DOHH2 (cell line): Measurements from ENCODE around the gene DYNC1I1.

Experiments
- H3F3A ChIP-seq: fragments of 200-600 bp; sonication (generic), shearing (Covaris generic); 2 replicates; pipeline ENCODE4 v1.6.0; 2016; ENCODE audit warnings: antibody characterized with exemption, mild to moderate bottlenecking; ENCODE audit not compliant: control insufficient read depth, insufficient read depth
- H3K27ac ChIP-seq: fragments of 200-600 bp; sonication (generic); 2 replicates; pipeline ENCODE4 v1.5.1; 2014; ENCODE audit warnings: low read depth, mild to moderate bottlenecking, low read length, moderate library complexity
- H3K27me3 ChIP-seq: fragments of 200-600 bp; sonication (generic); 2 replicates; pipeline ENCODE4 v1.6.1; 2014; ENCODE audit warnings: mild to moderate bottlenecking, low read length, mixed read lengths; ENCODE audit not compliant: control insufficient read depth
- H3K36me3 ChIP-seq: fragments of 200-600 bp; sonication (generic); 2 replicates; pipeline ENCODE4 v1.6.1; 2014; ENCODE audit warnings: mild to moderate bottlenecking, low read length, moderate library complexity, mixed read lengths; ENCODE audit not compliant: control insufficient read depth
- H3K4me1 ChIP-seq: fragments of 200-600 bp; sonication (generic); 2 replicates; pipeline ENCODE4 v1.6.1; 2014; ENCODE audit warnings: mild to moderate bottlenecking, low read length, mixed read lengths; ENCODE audit not compliant: control insufficient read depth
- H3K4me2 ChIP-seq: fragments of 200-600 bp; sonication (generic); 2 replicates; pipeline ENCODE4 v1.6.0; 2014; ENCODE audit warnings: mild to moderate bottlenecking, low read length, moderate library complexity
- H3K4me3 ChIP-seq: fragments of 200-600 bp; sonication (generic); 2 replicates; pipeline ENCODE4 v1.5.1; 2014; ENCODE audit warnings: mild to moderate bottlenecking, low read length, mixed read lengths
- H3K79me2 ChIP-seq: fragments of 200-600 bp; sonication (generic); 2 replicates; pipeline ENCODE4 v1.6.1; 2014; ENCODE audit warnings: mild to moderate bottlenecking, low read length, mixed read lengths; ENCODE audit not compliant: control insufficient read depth
- H3K9me2 ChIP-seq: fragments of 200-600 bp; sonication (generic); replicated peaks from 2 replicates; pipeline ENCODE4 v1.6.1; 2014; ENCODE audit warnings: mild to moderate bottlenecking, low read length, mixed read lengths; ENCODE audit not compliant: control insufficient read depth
- H3K9me3 ChIP-seq: fragments of 200-600 bp; sonication (generic); 2 replicates; pipeline ENCODE4 v1.6.1; 2014; ENCODE audit warnings: antibody characterized with exemption, low read length, mixed read lengths; ENCODE audit not compliant: control insufficient read depth, insufficient read depth
- H4K20me1 ChIP-seq: fragments of 200-600 bp; sonication (generic); 2 replicates; pipeline ENCODE4 v1.6.0; 2014; ENCODE audit warnings: low read depth, mild to moderate bottlenecking, antibody characterized with exemption, low read length, moderate library complexity; ENCODE audit not compliant: control insufficient read depth, insufficient read depth
- CTCF ChIP-seq: fragments of 200-600 bp; sonication (generic); IDR thresholded peaks from one replicate; pipeline ENCODE4 v1.5.1; 2014; ENCODE audit warnings: antibody characterized with exemption, mild to moderate bottlenecking, low read depth, low read length; ENCODE audit not compliant: poor library complexity, severe bottlenecking
- EZH2phosphoT487 ChIP-seq: fragments of 200-600 bp; sonication (generic); IDR thresholded peaks from 2 replicates; pipeline ENCODE4 v1.6.1; 2017; ENCODE audit warnings: borderline replicate concordance, mild to moderate bottlenecking, antibody characterized with exemption, low read length, moderate library complexity, mixed read lengths

The DYNC1I1 gene

GRCh38 chr7:95777269-95777668 lies 4.9 kb downstream of the DYNC1I1 start:
- Histone ChIP-seq H3K79me2 (no peaks in the 10 kb centered on the region), H3K27ac (no peak overlapping the region), H3K4me3 (no peak overlapping the region), H3F3A (no peaks in the 10 kb centered on the region), H4K20me1 (no peaks in the 10 kb centered on the region), H3K4me1 (no peaks in the 10 kb centered on the region), H3K9me3 (no peaks in the 10 kb centered on the region), H3K36me3 (no peaks in the 10 kb centered on the region), H3K27me3 (no peaks in the 10 kb centered on the region), H3K4me2 (no peak overlapping the region), H3K9me2 (no peaks in the 10 kb centered on the region)
- TF ChIP-seq EZH2phosphoT487, result no peak
- no peak for TF ChIP-seq CTCF

GRCh38 chr7:95780665-95781064 lies 8.3 kb downstream of the DYNC1I1 start:
- no peak for TF ChIP-seq EZH2phosphoT487
- TF ChIP-seq CTCF, result no peak
- Histone ChIP-seq H3K9me2 (no peaks in the 10 kb centered on the region), H3K4me3 (no peak overlapping the region), H3K4me1 (no peaks in the 10 kb centered on the region), H3K9me3 (no peaks in the 10 kb centered on the region), H4K20me1 (no peaks in the 10 kb centered on the region), H3K36me3 (no peaks in the 10 kb centered on the region), H3K4me2 (no peak overlapping the region), H3F3A (no peaks in the 10 kb centered on the region), H3K27me3 (no peaks in the 10 kb centered on the region), H3K79me2 (no peaks in the 10 kb centered on the region), H3K27ac (no peak overlapping the region)

- Histone ChIP-seq H3K27ac (no peak overlapping the region), H3K79me2 (no peaks in the 10 kb centered on the region), H3K4me3 (no peak overlapping the region), H3K4me2 (no peak overlapping the region), H3K4me1 (no peaks in the 10 kb centered on the region), H3K9me3 (no peaks in the 10 kb centered on the region), H3K27me3 (no peaks in the 10 kb centered on the region), H3K36me3 (no peaks in the 10 kb centered on the region), H3F3A (no peaks in the 10 kb centered on the region), H4K20me1 (no peaks in the 10 kb centered on the region), H3K9me2 (no peaks in the 10 kb centered on the region; the same call in 1 of the 2 replicates)
- TF ChIP-seq CTCF (no peak), EZH2phosphoT487 (no peak)
Observed at GRCh38 chr7:95781961-95782586, 9.7 kb downstream of the DYNC1I1 start.
